ENCODE data around the gene SESN1. TPM values are rescaled to one million over a fixed set of nuclear protein-coding genes. Genes with fewer than 3 reads are reported as not detected.

Gene SESN1
- polyA plus RNA-seq, 1 experiment, result 29.6 TPM

DNA sequence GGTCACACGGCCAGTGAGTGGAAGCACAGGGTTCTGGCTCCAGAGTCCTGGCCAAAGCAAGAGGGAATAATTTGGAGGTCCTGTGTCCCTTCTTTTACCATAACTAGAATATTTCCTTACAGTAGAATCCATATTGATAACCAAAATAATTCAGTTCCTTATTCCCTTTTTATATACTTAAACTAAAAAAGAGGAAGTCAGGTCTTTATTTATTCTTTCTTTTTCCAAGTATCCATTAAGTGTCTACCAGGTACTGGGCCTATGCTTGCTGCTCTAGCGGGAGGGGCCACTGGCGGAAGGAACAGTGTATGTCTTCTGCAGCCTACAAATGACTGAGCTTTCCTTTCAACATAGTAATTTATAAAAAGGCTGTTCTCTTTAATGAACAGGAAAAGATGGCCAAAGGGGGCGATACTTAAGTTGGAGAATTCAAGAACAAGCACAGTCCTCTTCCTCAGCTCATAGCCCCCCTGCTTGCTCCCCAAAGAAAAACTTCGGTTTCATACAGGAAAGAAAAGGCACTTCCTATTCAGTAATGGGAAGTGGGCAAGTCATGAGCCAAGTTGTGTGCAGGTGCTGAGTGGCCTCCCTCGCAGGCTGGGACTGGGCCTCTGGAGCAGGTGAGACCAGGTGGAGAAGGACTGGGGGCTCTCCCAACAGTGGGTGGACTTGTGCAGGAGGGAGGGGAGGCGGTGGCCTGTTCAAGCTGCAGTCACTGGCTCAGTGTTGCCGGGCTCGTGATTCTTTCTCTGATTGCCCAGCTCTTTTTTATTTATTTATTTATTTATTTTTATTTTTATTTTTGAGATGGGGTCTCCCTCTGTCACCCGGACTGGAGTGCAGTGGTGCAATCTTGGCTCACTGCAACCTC, 135.5 kb downstream of the SESN1 start:
- Histone ChIP-seq H3K4me3 (ENCODE audit: low read depth, low read length) (no peak overlapping the region), H3K9me3 (ENCODE audit: control insufficient read depth, insufficient read depth, low read length) (no peaks in the 10 kb centered on the region; the same call in 1 of the 2 replicates), H3K27ac (ENCODE audit: low read depth, low read length) (no peak overlapping the region), H3K27me3 (ENCODE audit: control insufficient read depth, insufficient read depth, low read length) (no peaks in the 10 kb centered on the region)
- ChIA-PET CTCF (interaction anchor here (1.1 kb wide), 1 partner anchor 66 kb away, joined by 3 read pairs; no protein-coding TSS in a partner anchor), POLR2A (no interaction called here)
- TF ChIP-seq, protein P1, sequence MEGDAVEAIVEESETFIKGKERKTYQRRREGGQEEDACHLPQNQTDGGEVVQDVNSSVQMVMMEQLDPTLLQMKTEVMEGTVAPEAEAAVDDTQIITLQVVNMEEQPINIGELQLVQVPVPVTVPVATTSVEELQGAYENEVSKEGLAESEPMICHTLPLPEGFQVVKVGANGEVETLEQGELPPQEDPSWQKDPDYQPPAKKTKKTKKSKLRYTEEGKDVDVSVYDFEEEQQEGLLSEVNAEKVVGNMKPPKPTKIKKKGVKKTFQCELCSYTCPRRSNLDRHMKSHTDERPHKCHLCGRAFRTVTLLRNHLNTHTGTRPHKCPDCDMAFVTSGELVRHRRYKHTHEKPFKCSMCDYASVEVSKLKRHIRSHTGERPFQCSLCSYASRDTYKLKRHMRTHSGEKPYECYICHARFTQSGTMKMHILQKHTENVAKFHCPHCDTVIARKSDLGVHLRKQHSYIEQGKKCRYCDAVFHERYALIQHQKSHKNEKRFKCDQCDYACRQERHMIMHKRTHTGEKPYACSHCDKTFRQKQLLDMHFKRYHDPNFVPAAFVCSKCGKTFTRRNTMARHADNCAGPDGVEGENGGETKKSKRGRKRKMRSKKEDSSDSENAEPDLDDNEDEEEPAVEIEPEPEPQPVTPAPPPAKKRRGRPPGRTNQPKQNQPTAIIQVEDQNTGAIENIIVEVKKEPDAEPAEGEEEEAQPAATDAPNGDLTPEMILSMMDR (IDR thresholded peaks at IDR 0.05; ENCODE audit: low read depth, low read length), result no peak
- DNase-seq (ENCODE audit: low read depth, low spot score), result no peak

DNA sequence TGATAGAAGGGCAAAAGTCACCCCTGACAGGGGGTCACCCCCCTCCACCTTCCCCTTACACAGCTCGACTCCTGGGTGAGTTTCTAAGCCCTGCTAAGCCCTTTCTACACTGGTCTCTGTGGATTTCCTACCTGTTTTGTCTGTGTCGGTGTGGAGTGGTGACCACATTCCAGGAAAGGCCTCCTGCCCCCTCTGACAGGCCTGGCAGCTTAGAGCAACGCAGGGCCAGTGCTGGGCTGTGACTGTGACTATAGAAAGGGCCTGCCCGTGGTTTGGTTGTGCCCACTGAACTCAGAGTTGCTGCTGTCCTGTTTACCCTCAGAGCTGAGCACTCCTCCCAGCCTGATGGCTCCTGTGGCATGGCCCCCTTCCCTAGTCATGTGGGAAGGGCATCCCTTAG, 137.4 kb downstream of the SESN1 start:
- DNase-seq (ENCODE audit: low read depth, low spot score), result no peak
- Histone ChIP-seq H3K27me3 (ENCODE audit: control insufficient read depth, insufficient read depth, low read length) (no peaks in the 10 kb centered on the region), H3K27ac (ENCODE audit: low read depth, low read length) (no peak overlapping the region), H3K4me3 (ENCODE audit: low read depth, low read length) (no peak overlapping the region), H3K9me3 (ENCODE audit: control insufficient read depth, insufficient read depth, low read length) (no peaks in the 10 kb centered on the region; the same call in 1 of the 2 replicates)
- ChIA-PET POLR2A (no interaction called here), CTCF (no interaction called here)
- TF ChIP-seq, protein P1 (IDR thresholded peaks at IDR 0.05; ENCODE audit: low read depth, low read length), result no peak

DNA sequence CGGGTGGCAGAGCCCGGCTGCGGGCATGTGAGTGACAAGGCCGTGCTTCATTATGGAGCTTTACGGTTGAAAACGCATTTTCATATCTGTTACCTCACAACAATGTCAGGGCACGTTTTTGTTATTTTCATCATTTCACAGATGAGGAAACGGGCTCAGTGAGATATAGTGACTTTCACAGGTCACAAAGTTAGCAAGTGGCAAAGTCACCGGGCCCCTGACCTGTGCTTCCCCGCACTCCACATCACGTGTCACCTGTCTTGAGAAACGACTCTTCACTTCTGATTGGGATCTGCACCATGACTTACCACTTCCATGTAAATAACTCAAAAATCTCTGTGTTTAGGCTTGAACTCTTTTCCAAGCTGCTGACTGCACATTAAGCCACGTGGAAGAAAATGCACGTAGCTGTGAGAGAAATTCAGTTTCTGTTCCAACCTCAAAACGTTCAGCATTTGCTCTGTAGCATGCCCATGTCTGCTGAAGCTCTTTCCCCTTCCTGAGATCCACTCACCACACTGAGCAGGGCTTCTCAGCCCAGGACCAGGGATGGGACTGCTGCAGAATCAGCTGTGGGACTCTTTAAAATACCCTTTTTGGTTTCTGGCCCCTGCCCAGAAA, 139.2 kb downstream of the SESN1 start:
- TF ChIP-seq, protein P1 (IDR thresholded peaks at IDR 0.05; ENCODE audit: low read depth, low read length), result no peak
- no peak overlapping the region for H3K4me3 ChIP-seq (ENCODE audit: low read depth, low read length)
- H3K9me3 ChIP-seq (ENCODE audit: control insufficient read depth, insufficient read depth, low read length), result no peaks in the 10 kb centered on the region; the same call in 1 of the 2 replicates
- no peak for DNase-seq (ENCODE audit: low read depth, low spot score)
- no peak overlapping the region for H3K27ac ChIP-seq (ENCODE audit: low read depth, low read length)
- ChIA-PET POLR2A (interaction anchor here (0.6 kb wide), 1 partner anchor 8 kb away, joined by 3 read pairs; no protein-coding TSS in a partner anchor), CTCF (interaction anchor here (0.9 kb wide), 1 partner anchor 118 kb away, joined by 3 read pairs; no protein-coding TSS in a partner anchor)
- no peaks in the 10 kb centered on the region for H3K27me3 ChIP-seq (ENCODE audit: control insufficient read depth, insufficient read depth, low read length)

DNA sequence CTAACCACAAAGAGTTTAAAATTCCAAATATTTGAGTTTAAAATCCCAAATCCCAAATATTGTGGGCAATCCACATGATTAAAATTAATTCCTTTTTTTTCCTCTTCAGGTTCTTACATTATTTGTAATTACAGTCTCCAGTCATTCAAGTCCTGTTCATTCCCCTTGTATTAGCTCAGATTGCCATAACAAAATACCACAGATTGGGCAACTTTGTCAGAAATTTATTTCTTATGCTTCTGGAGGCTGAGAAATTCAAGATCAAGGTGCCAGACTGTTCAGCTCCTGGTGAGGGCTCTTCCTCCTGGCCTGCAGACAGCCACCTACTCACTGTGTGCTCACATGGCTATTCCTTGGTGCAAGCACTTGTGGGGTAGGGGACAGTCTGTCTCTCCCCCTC, 141.0 kb downstream of the SESN1 start:
- Histone ChIP-seq H3K27me3 (ENCODE audit: control insufficient read depth, insufficient read depth, low read length) (no peaks in the 10 kb centered on the region), H3K9me3 (ENCODE audit: control insufficient read depth, insufficient read depth, low read length) (no peaks in the 10 kb centered on the region; the same call in 1 of the 2 replicates), H3K4me3 (ENCODE audit: low read depth, low read length) (no peak overlapping the region), H3K27ac (ENCODE audit: low read depth, low read length) (no peak overlapping the region)
- ChIA-PET POLR2A (no interaction called here), CTCF (no interaction called here)
- TF ChIP-seq, protein P1 (IDR thresholded peaks at IDR 0.05; ENCODE audit: low read depth, low read length), result no peak
- DNase-seq (ENCODE audit: low read depth, low spot score), result no peak

All from AG04450 (cell line).